Fibroblast of villous mesenchyme (primary cell): Measurements from ENCODE around the gene CD81. TPM values are rescaled to one million over a fixed set of nuclear protein-coding genes. Genes with fewer than 3 reads are reported as not detected.

ENCODE experiments used
- DNase-seq: peaks from one replicate; pipeline ENCODE4 v3.0.0-alpha.2; 2010; ENCODE audit warnings: low read depth
- H3K4me3 ChIP-seq: 2 replicates; pipeline ENCODE4 v1.5.1; 2011; ENCODE audit warnings: low read depth, mild to moderate bottlenecking, low read length
- total RNA-seq: library from RNA; depleted of rRNA; stranded (reverse); fragments of >200 nt; gene quantifications from 2 replicates; pipeline ENCODE4 v1.2.3, GENCODE V29; 2012
- TF ChIP-seq, protein P1 (sequence below): IDR thresholded peaks from 2 replicates; pipeline ENCODE4 v1.5.1; 2012; ENCODE audit warnings: low read depth, mild to moderate bottlenecking, low read length; ENCODE audit not compliant: insufficient read depth

CD81 gene
- total RNA-seq, 1 donor = 257 TPM

GRCh38 chr11:2388431-2389376 lies 11.6 kb downstream of the CD81 start:
- no peak for DNase-seq
- no peak overlapping the region for H3K4me3 ChIP-seq
- TF ChIP-seq, protein P1, sequence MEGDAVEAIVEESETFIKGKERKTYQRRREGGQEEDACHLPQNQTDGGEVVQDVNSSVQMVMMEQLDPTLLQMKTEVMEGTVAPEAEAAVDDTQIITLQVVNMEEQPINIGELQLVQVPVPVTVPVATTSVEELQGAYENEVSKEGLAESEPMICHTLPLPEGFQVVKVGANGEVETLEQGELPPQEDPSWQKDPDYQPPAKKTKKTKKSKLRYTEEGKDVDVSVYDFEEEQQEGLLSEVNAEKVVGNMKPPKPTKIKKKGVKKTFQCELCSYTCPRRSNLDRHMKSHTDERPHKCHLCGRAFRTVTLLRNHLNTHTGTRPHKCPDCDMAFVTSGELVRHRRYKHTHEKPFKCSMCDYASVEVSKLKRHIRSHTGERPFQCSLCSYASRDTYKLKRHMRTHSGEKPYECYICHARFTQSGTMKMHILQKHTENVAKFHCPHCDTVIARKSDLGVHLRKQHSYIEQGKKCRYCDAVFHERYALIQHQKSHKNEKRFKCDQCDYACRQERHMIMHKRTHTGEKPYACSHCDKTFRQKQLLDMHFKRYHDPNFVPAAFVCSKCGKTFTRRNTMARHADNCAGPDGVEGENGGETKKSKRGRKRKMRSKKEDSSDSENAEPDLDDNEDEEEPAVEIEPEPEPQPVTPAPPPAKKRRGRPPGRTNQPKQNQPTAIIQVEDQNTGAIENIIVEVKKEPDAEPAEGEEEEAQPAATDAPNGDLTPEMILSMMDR = peak; percentile 26

DNA sequence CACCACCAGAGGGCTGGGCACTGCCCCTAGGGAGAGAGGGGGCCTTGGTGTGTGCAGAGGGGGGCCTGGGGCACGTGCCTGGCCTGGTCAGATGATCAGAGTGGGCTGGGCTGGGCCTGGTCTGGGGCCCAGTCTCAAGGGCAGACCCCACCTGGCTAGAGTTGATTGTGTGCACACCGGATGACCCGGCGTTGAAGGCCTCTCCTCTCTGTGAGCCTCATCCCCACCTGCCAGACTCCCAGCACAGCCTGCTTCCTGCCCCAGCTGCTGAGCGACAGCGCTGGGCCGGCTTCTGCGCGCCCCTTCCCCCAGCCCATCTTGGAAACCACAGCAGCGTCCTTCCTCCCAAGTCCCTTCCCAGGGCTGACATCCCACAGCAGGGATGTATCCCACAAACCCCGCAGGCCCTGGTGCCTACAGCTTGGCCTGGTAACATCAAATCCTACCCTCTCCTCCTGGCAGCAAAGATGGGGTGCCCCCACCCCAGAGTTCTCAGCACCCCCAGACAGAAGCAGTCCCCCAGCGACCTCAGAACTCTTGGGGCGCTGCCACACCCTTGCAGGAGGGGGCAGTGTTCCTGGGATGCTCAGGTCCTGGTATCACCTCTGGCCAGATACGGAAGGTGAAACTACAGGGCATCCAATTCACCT lies 12.4 kb downstream of the CD81 start:
- H3K4me3 ChIP-seq = no peak overlapping the region
- no peak for DNase-seq
- TF ChIP-seq, protein P1 = no peak

- H3K4me3 ChIP-seq = no peak overlapping the region
- peak; percentile 39 for DNase-seq
- TF ChIP-seq, protein P1 = no peak
Observed at GRCh38 chr11:2390091-2390724, 13.1 kb downstream of the CD81 start.

DNA sequence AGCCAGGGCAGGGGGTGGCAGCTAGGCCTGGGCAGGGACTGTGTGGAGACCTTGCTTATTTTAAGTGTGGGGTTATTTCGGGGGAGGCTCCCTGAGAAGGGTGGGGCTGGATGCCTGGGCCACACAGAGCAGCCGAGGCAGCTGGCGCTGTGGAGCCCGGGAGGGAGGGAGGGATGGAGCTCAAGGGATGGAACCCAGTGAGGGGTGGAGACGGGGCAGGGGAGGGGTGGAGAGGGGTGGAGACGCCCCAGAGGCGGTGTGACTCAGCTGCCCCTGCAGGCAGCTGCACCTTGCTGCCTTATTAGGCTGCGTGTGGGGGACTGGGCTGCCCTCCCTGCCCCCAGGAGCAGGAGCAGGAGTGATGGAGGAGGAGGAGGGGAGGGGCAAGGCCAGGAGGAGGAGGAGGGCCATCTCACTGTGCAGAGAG lies 13.6 kb downstream of the CD81 start:
- TF ChIP-seq, protein P1 = no peak
- peak; percentile 80 for DNase-seq

DNA sequence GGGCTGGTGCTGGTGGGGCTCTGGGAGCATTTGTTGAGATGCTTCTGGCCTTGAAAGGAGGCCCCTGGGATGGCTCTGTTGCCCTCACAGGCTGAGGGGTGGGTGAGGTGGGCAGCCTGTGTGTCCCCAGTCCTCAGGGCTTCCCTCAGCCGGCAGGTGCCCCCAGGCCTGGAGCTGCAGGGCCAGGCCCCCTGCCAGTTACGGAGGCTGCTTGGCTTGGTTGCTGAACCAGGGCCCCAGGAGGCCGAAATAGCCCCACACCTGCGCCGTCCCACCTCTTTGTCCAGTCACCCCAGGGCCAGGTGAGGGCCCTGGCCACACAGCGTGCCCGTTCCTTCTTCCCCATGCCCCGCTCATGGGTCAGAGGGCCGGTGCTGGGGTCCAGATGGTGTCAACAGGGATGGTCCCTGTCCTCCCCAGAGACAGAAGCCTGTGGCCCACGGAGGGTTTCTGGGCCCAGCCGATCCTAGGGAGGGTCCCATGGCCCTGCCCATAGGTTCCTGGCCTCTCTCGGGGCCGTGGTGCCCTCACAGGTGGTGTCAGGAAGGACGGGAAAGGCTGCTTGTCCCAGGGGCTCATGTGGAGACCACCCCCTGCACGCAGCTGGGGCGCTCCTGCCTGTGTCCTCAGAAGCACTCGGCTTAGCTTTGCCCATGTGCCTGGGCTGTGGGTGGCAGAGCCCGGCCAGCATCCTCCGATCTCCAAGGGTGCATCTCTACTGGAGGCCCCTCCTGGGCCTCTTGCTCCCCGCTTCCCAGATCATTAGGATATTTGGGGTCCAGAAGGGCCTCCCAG lies 14.3 kb downstream of the CD81 start:
- no peak for DNase-seq
- TF ChIP-seq, protein P1 = no peak

More for the DNA sequence above, 13.6 kb downstream of the CD81 start:
- no peak overlapping the region for H3K4me3 ChIP-seq

More for the DNA sequence above, 14.3 kb downstream of the CD81 start:
- no peak overlapping the region for H3K4me3 ChIP-seq
